ENCODE data around the gene KRTAP5-8.
"Not testable (repeated sequence)": the region's sequence is repeated elsewhere in the genome, so short reads cannot be mapped to it uniquely, and the experiment has no call there.

The KRTAP5-8 gene

DNA sequence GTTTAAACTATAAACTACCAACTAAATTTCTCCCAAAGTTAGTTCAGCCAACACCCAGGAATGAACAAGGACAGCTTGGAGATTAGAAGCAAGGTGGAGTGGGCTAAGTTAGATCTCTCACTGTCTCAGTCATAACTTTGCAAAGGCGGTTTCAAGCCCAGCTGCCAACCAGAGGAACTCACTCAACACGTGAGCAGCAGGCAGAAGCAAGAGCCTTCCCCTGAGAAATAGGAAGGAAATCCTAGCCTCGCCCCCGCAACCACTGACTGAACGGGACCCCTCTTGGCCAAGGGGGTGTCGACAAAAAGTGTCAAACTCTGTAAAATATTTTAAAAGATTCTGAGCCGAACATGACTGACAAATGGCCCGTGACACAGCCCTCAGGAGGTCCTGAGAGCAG lies 6.0 kb downstream of the KRTAP5-8 start:
- DNase-seq (ENCODE audit: low spot score) = no peak

DNA sequence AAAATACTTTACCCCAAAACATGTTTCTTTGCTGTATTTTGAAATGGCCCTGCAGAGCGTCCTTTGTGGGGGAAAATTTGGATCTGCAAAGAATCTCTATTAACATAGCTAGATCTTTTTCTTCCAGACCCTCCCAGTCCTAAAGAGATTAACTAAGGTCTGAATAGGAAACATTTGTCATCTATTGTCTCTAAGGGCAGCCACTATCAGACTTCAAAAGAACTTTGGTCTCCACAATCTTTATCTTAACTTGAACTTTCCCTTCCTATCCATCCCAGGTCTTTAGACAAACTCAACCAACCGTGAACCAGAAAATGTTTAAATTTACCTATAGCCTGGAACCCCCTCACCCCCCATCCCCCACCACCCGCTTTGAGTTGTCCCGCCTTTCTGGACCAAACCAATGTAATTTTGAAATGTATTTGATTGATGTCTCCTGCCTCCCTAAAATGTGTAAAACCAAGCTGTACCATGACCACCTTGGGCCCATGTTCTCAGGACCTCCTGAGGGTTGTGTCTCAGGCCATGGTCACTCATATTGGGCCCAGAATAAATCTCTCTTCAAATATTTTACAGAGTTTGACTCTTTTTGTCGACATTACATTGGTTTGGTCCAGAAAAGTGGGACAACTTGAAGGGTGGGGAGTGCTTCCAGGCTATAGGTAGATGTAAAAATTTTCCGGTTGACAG lies 6.8 kb downstream of the KRTAP5-8 start:
- DNase-seq (ENCODE audit: low spot score) = no peak

DNA sequence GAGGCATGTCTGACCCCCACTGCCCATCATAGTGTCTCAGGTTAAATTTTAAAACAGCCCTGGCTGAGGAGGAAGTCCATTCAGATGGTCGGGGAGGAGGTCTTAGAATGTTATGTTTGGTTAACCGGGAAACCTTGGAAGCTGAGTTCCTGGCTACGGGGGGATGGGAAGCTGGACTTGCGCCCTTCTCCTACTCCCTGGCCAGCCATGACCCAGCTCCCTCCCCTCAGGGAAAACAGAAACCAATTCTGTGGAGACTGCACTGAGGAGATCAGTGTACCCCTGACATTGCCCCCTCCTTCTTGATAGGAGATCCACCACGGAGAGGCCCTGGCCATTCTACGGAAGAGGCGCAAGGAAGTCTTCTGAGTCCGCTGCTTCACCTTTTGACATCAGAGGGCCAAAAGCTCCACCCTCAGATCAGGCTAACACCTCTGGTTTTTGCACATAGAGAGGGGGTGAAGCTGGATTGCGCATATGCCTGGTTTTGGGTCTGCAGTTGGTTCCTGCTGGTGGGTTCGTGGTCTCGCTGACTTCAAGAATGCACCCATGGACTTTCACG lies 7.7 kb downstream of the KRTAP5-8 start:
- no peak for DNase-seq (ENCODE audit: low spot score)

DNA sequence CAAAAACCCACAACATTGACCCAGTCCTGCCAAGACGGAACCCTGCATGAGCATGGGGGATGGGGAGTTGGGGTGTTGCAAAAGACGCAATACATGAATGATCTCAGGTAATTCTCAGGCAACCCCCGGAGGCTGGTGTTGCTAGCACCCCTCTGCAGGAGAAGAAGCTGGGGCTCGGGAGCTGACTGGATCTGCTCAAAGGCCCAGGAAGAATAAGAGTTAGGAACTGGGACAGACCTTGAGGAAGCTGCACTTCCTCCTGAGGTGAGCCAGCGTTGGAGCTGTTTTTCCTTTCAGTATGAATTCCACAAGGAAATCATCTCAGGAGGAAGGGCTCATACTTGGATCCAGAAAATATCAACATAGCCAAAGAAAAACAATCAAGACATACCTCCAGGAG lies 10.3 kb downstream of the KRTAP5-8 start, which contains the start of gene KRTAP5-9:
Gene KRTAP5-9, plus strand, starts transcription at position 301 of the 400 bp plus-strand sequence. CDS start 238 bp downstream, outside the sequence.
- no peak for DNase-seq (ENCODE audit: low spot score)

DNA sequence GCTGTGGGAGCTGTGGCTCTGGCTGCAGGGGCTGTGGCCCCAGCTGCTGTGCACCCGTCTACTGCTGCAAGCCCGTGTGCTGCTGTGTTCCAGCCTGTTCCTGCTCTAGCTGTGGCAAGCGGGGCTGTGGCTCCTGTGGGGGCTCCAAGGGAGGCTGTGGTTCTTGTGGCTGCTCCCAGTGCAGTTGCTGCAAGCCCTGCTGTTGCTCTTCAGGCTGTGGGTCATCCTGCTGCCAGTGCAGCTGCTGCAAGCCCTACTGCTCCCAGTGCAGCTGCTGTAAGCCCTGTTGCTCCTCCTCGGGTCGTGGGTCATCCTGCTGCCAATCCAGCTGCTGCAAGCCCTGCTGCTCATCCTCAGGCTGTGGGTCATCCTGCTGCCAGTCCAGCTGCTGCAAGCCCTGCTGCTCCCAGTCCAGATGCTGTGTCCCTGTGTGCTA lies 10.9 kb downstream of the KRTAP5-8 start:
- no peak for DNase-seq (ENCODE audit: low spot score)

DNA sequence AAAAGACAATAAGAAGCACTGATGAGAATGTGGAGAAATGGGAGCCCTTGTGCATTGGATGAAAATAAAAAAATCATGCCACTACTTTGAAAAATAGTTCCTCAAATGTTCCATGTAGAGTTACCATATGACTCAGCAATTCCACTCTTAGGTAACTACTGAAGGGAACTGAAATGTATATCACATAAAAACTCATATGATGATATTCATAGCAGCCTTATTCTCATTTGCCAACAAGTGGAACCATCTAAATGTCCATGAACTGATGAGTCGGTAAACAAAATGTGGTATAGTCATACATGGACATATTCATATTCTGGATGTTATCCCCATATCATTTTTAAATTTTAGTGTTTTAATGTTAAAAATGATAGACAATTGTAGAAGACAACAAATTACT lies 13.9 kb downstream of the KRTAP5-8 start:
- no peak for DNase-seq (ENCODE audit: low spot score)

DNA sequence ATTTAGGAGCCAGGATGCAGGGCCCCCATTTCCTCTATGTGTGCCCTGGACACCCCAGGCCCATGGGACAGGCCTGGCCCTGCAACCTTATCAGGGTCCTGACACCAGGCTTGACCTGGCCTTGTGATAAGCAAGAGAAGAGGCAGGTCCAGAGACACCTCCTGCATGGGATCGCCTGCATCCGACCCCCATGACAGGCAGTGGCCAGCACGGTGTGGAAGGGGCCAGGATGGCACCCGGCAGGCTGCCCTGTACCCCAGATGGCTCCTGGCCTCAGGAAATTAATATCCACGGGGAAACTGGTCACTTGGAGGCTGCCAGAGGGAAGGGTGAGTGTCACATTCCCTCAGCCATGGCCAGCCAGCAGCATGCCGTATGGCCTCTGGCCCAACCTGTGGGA lies 17.2 kb downstream of the KRTAP5-8 start:
- DNase-seq (ENCODE audit: low spot score) = no peak

DNA sequence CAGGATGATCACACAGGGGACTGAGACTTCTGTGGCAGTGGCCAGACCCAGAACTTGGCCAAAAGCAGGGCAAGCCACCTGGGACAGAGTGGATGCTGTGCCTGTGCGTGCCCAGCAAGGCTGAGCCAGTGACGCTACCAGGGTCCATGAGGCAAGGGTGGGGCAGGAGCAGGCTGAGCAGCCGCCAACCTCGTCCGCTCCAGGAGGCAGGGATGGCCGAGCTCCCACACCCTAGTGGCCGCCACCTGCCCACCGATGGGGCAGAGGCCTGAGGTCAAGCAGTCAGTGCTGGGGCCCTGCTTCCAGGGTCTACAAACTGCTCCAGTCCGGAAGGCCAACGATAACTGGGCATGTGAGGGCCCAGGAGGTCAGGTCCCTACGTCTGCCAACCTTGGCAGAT lies 17.7 kb downstream of the KRTAP5-8 start:
- DNase-seq (ENCODE audit: low spot score) = no peak

DNA sequence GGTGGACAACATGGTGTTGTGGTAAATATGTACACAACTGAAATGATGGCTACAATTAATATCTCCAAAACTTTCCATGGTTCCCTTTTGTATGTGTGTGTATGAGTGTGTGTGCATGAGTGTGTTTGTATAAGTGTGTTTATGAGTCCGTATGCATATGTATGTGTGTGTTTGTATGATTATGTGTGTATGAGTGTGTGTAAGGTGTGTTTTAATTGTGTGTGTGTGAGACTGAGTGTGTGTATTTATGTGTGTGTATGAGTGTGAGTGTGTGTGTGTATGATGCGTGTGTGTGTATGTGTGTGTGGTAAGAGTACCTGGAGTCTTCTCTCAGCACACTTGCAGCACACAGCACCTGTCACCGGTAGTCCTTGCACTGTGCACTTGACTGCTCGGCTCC lies 18.2 kb downstream of the KRTAP5-8 start:
- DNase-seq (ENCODE audit: low spot score) = no peak

DNA sequence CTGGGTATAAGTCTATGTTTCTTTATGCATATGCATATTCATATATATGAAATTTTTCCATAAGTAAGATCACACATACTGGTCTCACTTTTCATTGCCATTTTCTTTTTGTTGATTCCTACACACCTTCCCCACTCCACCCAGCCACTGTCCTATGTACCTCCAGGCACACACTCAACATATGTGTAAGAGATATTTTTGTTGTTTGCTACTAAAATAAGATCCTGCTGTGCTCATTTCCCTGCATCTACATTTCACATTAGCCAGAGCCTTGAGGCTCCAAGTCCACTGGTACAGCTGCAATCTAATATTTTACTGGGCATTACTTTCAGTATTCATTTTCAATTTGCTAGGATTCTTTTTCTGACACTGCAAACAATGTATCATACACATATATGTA lies 19.4 kb downstream of the KRTAP5-8 start:
- no peak for DNase-seq (ENCODE audit: low spot score)

DNA sequence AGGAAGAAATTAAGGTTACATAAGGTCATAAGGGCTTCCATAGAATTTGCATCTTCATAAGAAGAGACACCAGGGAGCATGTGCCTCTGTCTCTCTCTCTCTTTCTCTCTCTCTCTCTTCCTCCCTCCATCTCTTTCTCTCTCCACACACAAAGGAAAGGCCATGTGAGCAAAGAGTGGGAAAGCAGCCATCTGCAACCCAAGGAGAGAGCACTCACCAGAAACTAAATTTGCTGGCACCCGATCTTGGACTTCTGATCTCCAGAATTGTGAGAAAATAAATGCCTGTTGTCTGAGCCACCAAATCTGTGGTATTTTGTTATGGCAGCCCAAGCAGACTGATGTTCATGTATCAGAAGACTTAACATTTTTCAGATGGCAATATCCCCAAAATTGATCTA lies 21.2 kb downstream of the KRTAP5-8 start:
- DNase-seq (ENCODE audit: low spot score) = peak; percentile 32

DNA sequence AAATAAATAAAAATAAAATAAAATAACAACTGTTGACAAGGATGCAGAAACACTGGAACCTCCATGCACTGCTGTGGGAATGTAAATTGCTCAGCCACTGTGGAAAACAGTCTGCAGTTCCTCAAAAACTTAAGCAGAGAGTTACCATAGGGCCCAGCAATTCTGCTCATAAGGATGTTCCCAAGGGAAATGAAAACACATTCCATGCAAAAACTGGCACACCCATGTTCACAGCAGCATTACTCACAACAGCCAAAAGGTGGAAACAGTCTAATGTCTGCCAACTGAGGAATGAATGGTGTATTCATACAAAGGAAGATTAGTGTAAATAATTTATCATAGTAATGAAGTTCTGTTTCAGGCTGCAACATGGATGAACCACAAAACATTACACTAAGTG lies 24.3 kb downstream of the KRTAP5-8 start:
- DNase-seq (ENCODE audit: low spot score) = no peak

DNA sequence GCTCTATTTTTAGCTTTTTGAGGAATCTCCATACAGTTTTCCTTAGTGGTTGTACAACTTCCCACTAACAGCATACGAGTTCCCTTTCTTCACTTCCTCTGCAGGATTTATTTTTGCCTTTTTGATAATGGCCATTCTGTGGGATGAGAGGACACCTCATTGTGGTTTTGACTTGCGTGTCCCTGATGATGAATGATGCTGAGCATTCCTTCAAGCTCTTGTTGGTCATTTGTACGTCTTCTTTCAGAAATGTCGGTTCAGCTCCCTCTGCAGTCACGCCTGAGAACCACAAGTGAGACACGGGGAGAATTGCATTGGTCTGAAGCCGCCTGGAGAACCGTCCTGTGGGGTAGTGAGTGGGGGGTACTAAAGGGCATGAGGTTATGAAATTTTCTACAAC lies 25.6 kb downstream of the KRTAP5-8 start:
- DNase-seq (ENCODE audit: low spot score) = peak; percentile 15

DNA sequence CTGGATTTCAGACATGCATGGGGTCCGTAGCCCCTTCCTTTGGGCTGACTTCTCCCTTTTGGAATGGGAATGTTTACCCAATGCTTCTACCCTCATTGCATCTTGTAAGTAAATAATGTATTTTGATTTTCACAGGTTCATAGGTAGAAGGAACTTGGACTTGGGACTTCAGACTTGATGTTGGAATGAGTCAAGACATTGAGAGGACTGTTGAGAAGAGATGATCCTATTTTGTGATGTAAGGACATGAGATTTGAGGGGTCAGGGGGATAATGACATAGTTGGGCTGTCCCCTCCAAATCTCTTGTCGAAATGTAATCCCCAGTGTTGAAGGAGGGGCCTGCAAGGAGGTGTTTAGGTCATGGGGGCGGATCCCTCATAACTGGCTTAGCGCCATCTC lies 26.6 kb downstream of the KRTAP5-8 start:
- no peak for DNase-seq (ENCODE audit: low spot score)

DNA sequence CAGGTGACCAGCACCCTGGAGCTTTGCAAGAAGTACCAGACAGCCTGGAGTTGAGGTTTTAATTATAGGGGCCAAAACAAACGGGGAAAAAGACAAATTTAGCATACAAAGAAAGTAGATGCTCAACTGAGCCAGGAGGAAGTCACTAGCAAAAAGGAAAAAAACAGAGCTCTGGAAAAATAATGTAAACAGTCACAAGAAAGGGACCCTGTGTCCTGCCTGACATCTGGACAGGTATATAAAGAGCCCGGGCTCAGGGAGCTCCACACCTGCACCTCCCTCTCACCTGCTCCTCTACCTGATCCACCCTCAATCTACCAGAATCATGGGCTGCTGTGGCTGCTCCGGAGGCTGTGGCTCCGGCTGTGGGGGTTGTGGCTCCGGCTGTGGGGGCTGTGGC lies 27.4 kb downstream of the KRTAP5-8 start, which contains the start of gene KRTAP5-10:
Gene KRTAP5-10, plus strand, starts transcription at position 301 of the 400 bp plus-strand sequence. Its CDS starts 25 bp downstream, at position 326.
- no peak for DNase-seq (ENCODE audit: low spot score)

DNA sequence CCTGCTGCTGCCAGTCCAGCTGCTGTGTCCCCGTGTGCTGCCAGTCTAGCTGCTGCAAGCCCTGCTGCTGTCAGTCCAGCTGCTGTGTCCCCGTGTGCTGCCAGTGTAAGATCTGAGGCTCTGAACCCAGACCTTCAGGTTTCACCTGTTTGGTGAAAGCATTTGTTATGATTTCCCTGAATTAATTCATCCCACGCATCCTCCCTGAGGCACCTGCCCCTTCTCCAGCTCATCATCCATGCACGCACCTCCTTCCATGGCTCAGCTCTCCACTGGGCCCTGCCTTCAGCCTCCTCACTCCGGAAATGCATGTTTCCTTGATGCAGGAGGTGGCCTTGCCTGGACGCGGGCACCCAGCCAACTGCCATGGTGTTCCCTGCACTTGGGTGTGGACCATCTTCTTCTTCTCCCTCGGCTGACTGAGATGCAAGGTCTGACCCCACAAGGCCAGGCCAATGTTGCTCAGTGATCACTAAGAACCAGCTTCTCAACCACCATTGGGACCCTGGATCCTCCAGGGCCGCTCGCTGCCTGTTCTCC lies 28.3 kb downstream of the KRTAP5-8 start:
- DNase-seq (ENCODE audit: low spot score) = no peak

DNA sequence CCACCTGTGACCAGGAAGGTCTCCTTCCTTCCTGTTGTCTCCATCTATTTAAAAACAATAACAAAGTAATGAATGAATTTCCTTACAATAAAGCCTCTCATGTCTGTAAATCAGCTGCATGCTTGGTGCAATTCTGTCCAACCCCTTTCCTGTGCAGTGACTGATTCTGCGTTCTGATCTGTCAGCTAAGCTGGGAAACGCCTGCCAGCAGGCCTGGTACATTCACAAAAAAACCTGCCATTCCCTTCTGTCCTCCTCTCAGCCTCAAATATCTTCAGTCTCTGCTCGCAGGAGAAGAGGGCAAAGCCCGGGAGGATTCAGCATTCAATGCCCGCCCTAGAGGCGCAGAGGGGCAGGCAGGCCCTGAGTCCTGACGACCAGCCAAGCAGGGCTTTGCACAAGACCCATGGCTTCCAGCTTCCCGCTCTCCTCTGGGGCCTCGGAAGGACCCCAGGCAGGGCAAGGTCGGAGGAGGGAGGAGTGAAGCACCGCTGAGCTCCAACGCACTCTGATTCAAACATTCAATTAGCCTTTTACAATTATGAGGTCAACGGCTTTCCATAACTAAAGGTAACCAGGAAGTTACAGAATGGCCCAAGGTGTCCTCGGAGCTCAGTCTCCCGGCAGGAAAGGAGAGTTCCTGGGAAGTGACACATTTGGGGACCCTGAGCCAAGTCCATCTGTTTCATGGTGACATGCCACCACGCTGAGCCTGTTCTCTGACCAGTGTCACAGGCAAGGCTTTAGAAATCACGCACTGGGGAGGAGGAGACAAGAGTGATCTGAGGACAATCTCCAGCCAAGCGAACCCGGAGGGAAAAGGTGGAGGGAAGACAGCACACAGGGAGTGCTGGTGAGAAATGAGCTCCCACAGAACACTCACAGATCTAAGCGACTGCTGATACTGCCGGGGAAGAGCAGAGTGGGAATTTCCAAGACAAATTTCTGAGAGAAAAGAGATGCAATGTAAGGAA lies 29.1 kb downstream of the KRTAP5-8 start:
- DNase-seq (ENCODE audit: low spot score) = not testable (repeated sequence)

DNA sequence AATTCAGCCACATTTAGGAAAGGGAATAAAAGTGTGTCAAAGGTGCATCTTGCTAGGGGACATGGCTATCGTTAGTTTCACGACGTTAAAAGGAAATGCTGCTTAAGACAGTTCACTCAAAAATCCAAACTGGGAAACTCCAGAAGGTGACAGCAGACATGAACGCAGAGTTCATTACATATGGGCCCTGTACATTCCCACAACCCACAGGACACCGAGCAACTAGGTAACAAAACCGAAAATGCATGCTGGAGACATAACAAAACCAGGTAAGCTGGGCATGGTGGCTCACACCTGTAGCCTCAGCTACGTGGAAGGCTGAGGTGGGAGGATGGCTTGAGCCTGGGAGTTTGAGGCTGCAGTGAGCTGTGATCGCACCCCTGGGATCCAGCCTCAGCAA lies 29.8 kb downstream of the KRTAP5-8 start:
- DNase-seq (ENCODE audit: low spot score) = not testable (repeated sequence)

DNA sequence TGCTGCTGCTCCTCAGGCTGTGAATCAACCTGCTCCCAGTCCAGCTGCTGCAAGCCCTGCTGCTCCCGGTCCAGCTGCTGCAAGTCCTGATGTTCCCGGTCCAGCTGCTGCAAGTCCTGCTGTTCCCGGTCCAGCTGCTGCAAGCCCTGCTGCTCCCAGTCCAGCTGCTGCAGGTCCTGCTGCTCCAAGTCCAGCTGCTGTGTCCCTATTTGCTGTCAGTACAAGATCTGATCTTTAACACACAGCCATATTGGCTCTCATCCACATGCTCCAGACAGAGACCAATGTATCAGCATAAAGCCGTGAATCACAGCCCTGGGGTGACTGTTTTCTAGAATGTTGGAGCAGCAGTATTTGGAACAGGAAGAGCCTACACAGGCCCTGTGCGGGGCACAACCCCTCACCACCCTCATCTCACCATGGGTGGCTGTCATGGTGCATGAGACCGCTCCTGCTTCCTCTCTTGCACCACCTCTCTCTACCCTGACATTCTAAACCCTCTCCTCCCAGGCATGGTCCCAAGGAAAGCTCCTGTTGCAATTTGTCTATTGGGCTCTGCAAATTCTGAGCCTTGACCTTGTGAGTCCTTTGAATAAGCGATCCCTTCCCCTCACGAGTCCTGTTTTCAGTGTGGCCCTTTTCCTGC lies 31.0 kb downstream of the KRTAP5-8 start:
- DNase-seq (ENCODE audit: low spot score) = no peak

DNA sequence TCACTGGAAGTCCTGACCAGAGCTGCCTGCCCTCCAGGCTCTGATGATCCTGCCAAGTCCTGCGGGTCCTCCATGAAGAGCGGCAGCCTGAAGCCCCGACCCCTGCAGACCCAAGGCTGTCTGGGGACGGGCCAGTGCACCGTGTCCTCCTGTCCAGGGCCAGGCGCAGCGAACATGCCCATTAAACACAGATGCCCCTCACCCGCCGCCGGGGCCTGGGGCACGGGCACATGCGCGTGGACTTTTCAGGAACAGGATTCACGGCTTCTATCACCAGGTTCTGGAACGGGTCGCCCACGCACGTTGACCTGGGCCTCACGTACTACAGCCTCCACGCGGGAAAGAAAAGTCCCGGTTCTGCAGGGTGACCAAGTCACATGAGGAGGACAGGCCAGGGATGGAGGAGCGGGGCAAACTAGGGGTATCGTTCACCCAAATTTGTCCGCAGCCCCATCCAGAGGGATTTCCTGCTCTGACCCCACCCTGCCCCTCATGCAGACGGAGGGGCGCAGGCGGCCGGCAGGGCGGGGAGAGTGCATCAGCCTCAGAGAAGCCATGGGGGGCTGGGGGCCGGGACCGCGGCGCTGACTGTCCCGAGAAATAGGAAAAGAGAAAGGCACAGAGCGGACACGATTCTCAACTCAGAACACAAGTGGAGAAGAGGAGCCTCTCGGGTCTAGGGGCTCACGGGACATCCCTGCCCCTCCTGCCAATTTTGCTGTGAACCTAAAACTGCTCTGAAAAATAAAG lies 33.5 kb downstream of the KRTAP5-8 start:
- not testable (repeated sequence) for DNase-seq (ENCODE audit: low spot score)

DNA sequence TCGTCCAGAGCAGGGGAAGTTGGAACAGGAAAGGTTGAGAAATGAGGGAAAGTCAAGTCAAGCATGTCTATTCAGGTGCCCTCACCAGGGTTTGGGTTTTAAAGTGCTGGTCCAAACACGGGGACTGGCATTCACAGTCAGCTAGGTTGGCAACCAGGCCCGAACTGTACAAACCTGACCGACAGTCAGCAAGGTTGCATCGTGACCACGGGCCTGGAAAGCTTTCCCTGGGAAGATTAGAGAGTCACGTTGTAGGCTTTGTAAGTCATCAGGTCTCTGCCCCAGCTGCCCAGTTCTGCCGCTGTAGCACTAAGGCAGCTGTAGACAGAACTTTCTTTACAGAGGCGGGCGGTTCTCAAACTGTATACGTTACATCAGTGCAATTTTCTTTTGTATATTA lies 35.0 kb downstream of the KRTAP5-8 start:
- no peak for DNase-seq (ENCODE audit: low spot score)

All from globus pallidus (tissue), 1 donor.